ENCODE measurements around the gene CUL1.

CUL1 gene

DNA sequence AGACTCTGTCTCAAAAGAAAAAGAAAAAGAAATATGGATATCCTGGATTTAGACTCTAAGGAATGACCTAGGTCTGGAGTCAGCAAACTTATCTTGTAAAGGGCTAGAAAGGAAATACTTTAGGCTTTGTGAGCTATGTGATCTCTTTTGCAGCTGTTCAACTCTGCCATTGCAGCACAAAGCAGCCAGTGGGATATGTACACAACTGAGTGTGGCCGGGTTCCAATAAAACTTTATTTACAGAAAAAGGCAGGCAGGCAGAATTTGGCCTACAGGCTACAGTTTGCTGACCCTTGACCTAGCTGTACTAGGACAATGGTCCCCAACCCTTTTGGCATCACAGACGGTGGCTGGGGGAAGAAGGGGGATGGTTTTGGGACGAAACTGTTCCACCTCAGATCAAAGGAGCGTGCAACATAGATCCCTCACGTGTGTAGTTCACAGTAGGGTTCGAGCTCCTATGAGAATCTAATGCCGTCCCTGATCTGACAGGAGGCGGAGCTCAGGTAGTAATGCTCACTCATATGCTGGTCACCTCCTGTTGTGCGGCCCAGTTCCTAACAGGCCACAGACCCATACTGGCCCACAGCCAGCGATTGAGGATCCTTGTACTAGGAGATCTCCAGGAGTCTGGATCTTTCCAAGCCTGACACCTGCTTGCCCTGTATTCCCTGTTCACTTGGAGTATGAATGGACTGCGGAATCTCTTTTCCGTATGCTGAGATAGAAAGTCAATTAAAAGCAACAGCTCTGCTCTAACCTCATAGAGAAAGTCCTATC lies 63.0 kb downstream of the CUL1 start:
- DNase-seq (ENCODE audit: low read depth, low spot score): no peak

GRCh38 chr7:148763622-148764021 lies 64.9 kb downstream of the CUL1 start:
- no peak for DNase-seq (ENCODE audit: low read depth, low spot score)

DNA sequence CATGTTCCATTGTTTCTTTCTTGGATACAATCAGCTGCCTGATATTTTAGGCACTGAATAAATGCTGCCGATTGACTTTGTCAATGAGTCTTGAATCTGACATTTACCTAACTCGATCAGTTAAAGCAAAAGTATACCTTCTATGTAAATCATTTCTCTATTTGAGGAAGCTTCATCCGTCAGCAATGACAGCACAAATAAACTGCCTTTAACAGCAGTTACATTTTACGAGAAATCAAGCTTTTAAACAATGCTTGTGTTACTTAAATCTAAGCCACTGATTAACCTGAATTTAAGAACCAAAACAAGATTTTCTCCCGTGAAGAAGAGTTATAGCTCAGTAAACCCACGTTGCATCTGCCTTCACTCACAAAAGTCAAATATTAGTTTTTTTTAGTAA lies 71.3 kb downstream of the CUL1 start:
- DNase-seq (ENCODE audit: low read depth, low spot score): no peak

- DNase-seq (ENCODE audit: low read depth, low spot score): peak; percentile 37
These were observed 73.8 kb downstream of the CUL1 start for GRCh38 chr7:148772297-148773089.

GRCh38 chr7:148773334-148773733 lies 74.6 kb downstream of the CUL1 start:
- peak; percentile 6 for DNase-seq (ENCODE audit: low read depth, low spot score)

DNA sequence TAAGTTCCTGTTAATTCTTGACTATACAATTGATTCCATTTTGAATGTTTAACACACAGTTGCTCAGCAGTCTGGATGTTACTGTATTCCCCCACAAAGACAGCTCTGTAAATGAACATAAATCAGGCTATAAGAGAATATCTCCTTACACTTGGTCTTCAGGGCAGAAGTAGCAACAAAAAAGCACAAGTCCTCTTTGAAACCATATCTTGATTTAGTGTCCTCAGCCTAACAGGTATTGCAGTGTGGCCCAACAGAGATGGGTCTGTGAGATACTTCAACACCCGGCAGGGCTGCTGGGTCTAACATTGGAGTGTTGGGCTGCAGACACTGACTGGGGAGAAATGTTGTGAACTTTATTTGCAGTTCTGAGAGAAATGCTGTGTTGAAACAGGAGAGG lies 75.8 kb downstream of the CUL1 start:
- no peak for DNase-seq (ENCODE audit: low read depth, low spot score)

GRCh38 chr7:148782757-148783456 lies 84.2 kb downstream of the CUL1 start:
- DNase-seq (ENCODE audit: low read depth, low spot score): no peak

- DNase-seq (ENCODE audit: low read depth, low spot score): no peak
These were observed 85.3 kb downstream of the CUL1 start for GRCh38 chr7:148783801-148784527.

GRCh38 chr7:148787571-148788295 lies 89.0 kb downstream of the CUL1 start:
- DNase-seq (ENCODE audit: low read depth, low spot score): no peak

- DNase-seq (ENCODE audit: low read depth, low spot score): no peak
These were observed 90.5 kb downstream of the CUL1 start for GRCh38 chr7:148789220-148789619.

GRCh38 chr7:148790131-148790726 lies 91.5 kb downstream of the CUL1 start:
- no peak for DNase-seq (ENCODE audit: low read depth, low spot score)

- DNase-seq (ENCODE audit: low read depth, low spot score): no peak
These were observed 92.1 kb downstream of the CUL1 start for GRCh38 chr7:148790850-148791249.

GRCh38 chr7:148791546-148791945 lies 92.8 kb downstream of the CUL1 start:
- DNase-seq (ENCODE audit: low read depth, low spot score): no peak

- no peak for DNase-seq (ENCODE audit: low read depth, low spot score)
These were observed 94.9 kb downstream of the CUL1 start for GRCh38 chr7:148793590-148793989.

- no peak for DNase-seq (ENCODE audit: low read depth, low spot score)
These were observed 95.8 kb downstream of the CUL1 start for GRCh38 chr7:148794476-148794875.

- DNase-seq (ENCODE audit: low read depth, low spot score): no peak
These were observed 98.1 kb downstream of the CUL1 start for GRCh38 chr7:148796841-148797240.

- no peak for DNase-seq (ENCODE audit: low read depth, low spot score)
These were observed 101.3 kb downstream of the CUL1 start for GRCh38 chr7:148799893-148800555.

DNA sequence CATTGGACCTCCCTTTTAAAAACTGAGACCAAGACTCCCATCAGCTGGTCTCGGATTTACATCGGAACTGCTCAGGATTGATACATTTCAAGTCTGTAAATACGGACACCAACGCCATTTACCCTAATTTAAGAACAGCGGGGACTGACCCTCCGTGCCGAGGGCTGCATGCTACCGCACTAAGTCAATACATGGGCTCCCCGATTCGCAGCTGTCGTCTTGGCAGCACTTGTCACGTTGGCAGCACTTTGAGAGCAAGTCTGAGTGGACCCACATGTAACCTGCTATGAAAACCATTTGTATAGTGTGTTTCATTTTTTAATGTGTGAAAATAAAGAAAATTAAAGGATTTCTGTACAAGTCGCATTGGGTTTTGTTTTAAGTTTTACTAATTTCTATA lies 102.0 kb downstream of the CUL1 start:
- no peak for DNase-seq (ENCODE audit: low read depth, low spot score)

- no peak for DNase-seq (ENCODE audit: low read depth, low spot score)
These were observed 103.4 kb downstream of the CUL1 start for GRCh38 chr7:148802101-148802493.

GRCh38 chr7:148803094-148803493 lies 104.4 kb downstream of the CUL1 start:
- no peak for DNase-seq (ENCODE audit: low read depth, low spot score)
